GM23338 (cell line): ENCODE data around the gene EPAS1. TPM values are rescaled to one million over a fixed set of nuclear protein-coding genes. Genes with fewer than 3 reads are reported as not detected.

ENCODE experiments used
- ATAC-seq: fragments of 200-7000 bp; cut with Tn5 transposase; 3 replicates; pipeline ENCODE4 v1.9.1; 2020
- DNase-seq: peaks from one replicate; pipeline ENCODE4 v3.0.0-alpha.2; 2015; ENCODE audit warnings: low spot score
- H2AFZ ChIP-seq: fragments of 200-600 bp; sonication (generic); 2 replicates; pipeline ENCODE4 v1.8.0; 2016; ENCODE audit warnings: antibody characterized with exemption, mild to moderate bottlenecking, moderate library complexity
- H3F3A ChIP-seq: fragments of 200-600 bp; sonication (generic); replicated peaks from 2 replicates; pipeline ENCODE4 v1.8.0; 2017; ENCODE audit warnings: antibody characterized with exemption, mixed run types, low read depth
- H3K27ac ChIP-seq: fragments of 200-600 bp; sonication (generic); 2 replicates; pipeline ENCODE4 v1.6.1; 2016; ENCODE audit warnings: low read depth
- H3K27me3 ChIP-seq: fragments of 200-600 bp; sonication (generic); 2 replicates; pipeline ENCODE4 v1.8.0; 2016; ENCODE audit warnings: mild to moderate bottlenecking, mixed run types, moderate library complexity; ENCODE audit not compliant: insufficient read depth
- H3K36me3 ChIP-seq: fragments of 200-600 bp; sonication (generic); 2 replicates; pipeline ENCODE4 v1.8.0; 2016; ENCODE audit warnings: mild to moderate bottlenecking; ENCODE audit not compliant: insufficient read depth
- H3K4me1 ChIP-seq: fragments of 200-600 bp; sonication (generic); 2 replicates; pipeline ENCODE4 v1.8.0; 2016; ENCODE audit warnings: mild to moderate bottlenecking, moderate library complexity; ENCODE audit not compliant: insufficient read depth
- H3K4me2 ChIP-seq: fragments of 200-600 bp; sonication (generic); 2 replicates; pipeline ENCODE4 v1.7.1; 2017; ENCODE audit warnings: mixed run types
- H3K4me3 ChIP-seq: fragments of 200-600 bp; sonication (generic); 2 replicates; pipeline ENCODE4 v1.6.1; 2016; ENCODE audit warnings: mixed run types
- H3K79me2 ChIP-seq: fragments of 200-600 bp; sonication (generic); replicated peaks from 2 replicates; pipeline ENCODE4 v1.8.0; 2017; ENCODE audit warnings: mild to moderate bottlenecking; ENCODE audit not compliant: insufficient read depth
- H3K9me2 ChIP-seq: fragments of 200-600 bp; sonication (generic); 2 replicates; pipeline ENCODE4 v1.8.0; 2017; ENCODE audit not compliant: insufficient read depth
- H4K20me1 ChIP-seq: fragments of 200-600 bp; sonication (generic); replicated peaks from 2 replicates; pipeline ENCODE4 v1.8.0; 2017; ENCODE audit warnings: mild to moderate bottlenecking; ENCODE audit not compliant: insufficient read depth
- H3K27ac Mint-ChIP-seq: 2 replicates; pipeline ENCODE4 v1.8.0; 2020; ENCODE audit warnings: inconsistent platforms, mild to moderate bottlenecking, moderate library complexity, mixed read lengths
- H3K27me3 Mint-ChIP-seq: 3 replicates; pipeline ENCODE4 v1.8.0; 2022; ENCODE audit warnings: low read depth, mild to moderate bottlenecking, moderate library complexity, mixed read lengths, inconsistent platforms; ENCODE audit not compliant: insufficient read depth, poor library complexity
- H3K36me3 Mint-ChIP-seq: 3 replicates; pipeline ENCODE4 v1.8.0; 2021; ENCODE audit warnings: low read depth, mild to moderate bottlenecking, inconsistent platforms, moderate library complexity, mixed read lengths
- H3K4me1 Mint-ChIP-seq: 3 replicates; pipeline ENCODE4 v1.8.0; 2020; ENCODE audit warnings: mild to moderate bottlenecking, inconsistent platforms, mixed read lengths
- H3K4me3 Mint-ChIP-seq: 3 replicates; pipeline ENCODE4 v1.8.0; 2021; ENCODE audit warnings: moderate library complexity, mild to moderate bottlenecking, inconsistent platforms, mixed read lengths
- H3K9me3 Mint-ChIP-seq: 3 replicates; pipeline ENCODE4 v1.8.0; 2020; ENCODE audit warnings: moderate library complexity, mild to moderate bottlenecking, inconsistent platforms, mixed read lengths
- CREB1 ChIP-seq: fragments of 250-450 bp; sonication (Bioruptor Pico); IDR thresholded peaks from 2 replicates; pipeline ENCODE4 v1.5.0; 2020; ENCODE audit warnings: low read depth, mild to moderate bottlenecking, moderate library complexity
- EZH2 ChIP-seq: fragments of 200-600 bp; sonication (generic); IDR thresholded peaks from one replicate; pipeline ENCODE4 v1.8.0; 2017; ENCODE audit warnings: antibody characterized with exemption, mild to moderate bottlenecking, low read depth; ENCODE audit not compliant: unreplicated experiment
- EZH2phosphoT487 ChIP-seq: fragments of 200-600 bp; sonication (generic); IDR thresholded peaks from one replicate; pipeline ENCODE4 v1.8.1; 2018; ENCODE audit warnings: antibody characterized with exemption; ENCODE audit not compliant: unreplicated experiment
- JUNB ChIP-seq: IDR thresholded peaks from one replicate; pipeline ENCODE4 v1.6.1; 2016; ENCODE audit warnings: antibody characterized with exemption; ENCODE audit not compliant: unreplicated experiment
- NANOG ChIP-seq: IDR thresholded peaks from 2 replicates; pipeline ENCODE4 v1.6.1; 2016; ENCODE audit warnings: antibody characterized with exemption, borderline replicate concordance
- POLR2AphosphoS5 ChIP-seq: IDR thresholded peaks from 2 replicates; pipeline ENCODE4 v1.6.1; 2016; ENCODE audit warnings: antibody characterized with exemption, low read depth
- REST ChIP-seq: IDR thresholded peaks from one replicate; pipeline ENCODE4 v1.6.1; 2018; ENCODE audit warnings: antibody characterized with exemption; ENCODE audit not compliant: unreplicated experiment
- STAT1 ChIP-seq: IDR thresholded peaks from one replicate; pipeline ENCODE4 v1.6.1; 2016; ENCODE audit warnings: antibody characterized with exemption; ENCODE audit not compliant: unreplicated experiment
- ZNF114 ChIP-seq: fragments of 250-450 bp; sonication (Bioruptor Pico); IDR thresholded peaks from 2 replicates; pipeline ENCODE4 v1.5.0; 2020; ENCODE audit warnings: mild to moderate bottlenecking, moderate library complexity
- ZNF331 ChIP-seq: fragments of 250-450 bp; sonication (Bioruptor Pico); IDR thresholded peaks from 2 replicates; pipeline ENCODE4 v1.5.0; 2020; ENCODE audit warnings: low read depth, mild to moderate bottlenecking, moderate library complexity
- ZNF462 ChIP-seq: fragments of 250-450 bp; sonication (Bioruptor Pico); IDR thresholded peaks from 2 replicates; pipeline ENCODE4 v1.5.0; 2020; ENCODE audit warnings: mild to moderate bottlenecking, moderate library complexity
- polyA plus RNA-seq: library from polyadenylated mRNA; unstranded; fragments of >200 nt; fragmentation: Nextera tagmentation; extraction: Ambion mirVana; gene quantifications from 2 replicates; pipeline ENCODE4 v1.2.1, GENCODE V29; 2016
- total RNA-seq: library from RNA; depleted of rRNA; stranded (reverse); fragments of >200 nt; shearing (Covaris generic); gene quantifications from 2 replicates; pipeline ENCODE4 v1.2.3, GENCODE V29; 2014
- TF ChIP-seq, protein P1 (sequence below): IDR thresholded peaks from 2 replicates; pipeline ENCODE4 v1.6.1; 2016; ENCODE audit warnings: antibody characterized with exemption
- TF ChIP-seq, protein P2 (sequence below), 2 experiments: fragments of 200-600 bp in 1 of 2; sonication (generic) in 1 of 2; conservative IDR thresholded peaks; 2 replicates each; pipeline versions ENCODE4 v1.5.1 to v1.6.1; 2016 to 2017; ENCODE audit warnings: antibody characterized with exemption in 2 of 2, low read depth in 2 of 2, mild to moderate bottlenecking in 2 of 2, moderate library complexity in 1 of 2

EPAS1 gene
- total and polyA plus RNA-seq, 2 experiments from 2014 or later, result 0.68 to 5.4 TPM

GRCh38 chr2:46381871-46382270 is 84.7 kb downstream of the EPAS1 start:
- no peaks in the 10 kb centered on the region; the same call in 2 of the 3 replicates for H3K4me1 Mint-ChIP-seq
- peaks cover 6% of the 10 kb centered on the region for H3K27me3 Mint-ChIP-seq
- H3K4me3 ChIP-seq, result no peak overlapping the region
- ATAC-seq, result no peak
- no peaks in the 10 kb centered on the region for H3K79me2 ChIP-seq
- H3K36me3 Mint-ChIP-seq, result no peaks in the 10 kb centered on the region
- no peak overlapping the region for H2AFZ ChIP-seq
- no peak overlapping the region for H3K4me3 Mint-ChIP-seq
- TF ChIP-seq, protein P1, sequence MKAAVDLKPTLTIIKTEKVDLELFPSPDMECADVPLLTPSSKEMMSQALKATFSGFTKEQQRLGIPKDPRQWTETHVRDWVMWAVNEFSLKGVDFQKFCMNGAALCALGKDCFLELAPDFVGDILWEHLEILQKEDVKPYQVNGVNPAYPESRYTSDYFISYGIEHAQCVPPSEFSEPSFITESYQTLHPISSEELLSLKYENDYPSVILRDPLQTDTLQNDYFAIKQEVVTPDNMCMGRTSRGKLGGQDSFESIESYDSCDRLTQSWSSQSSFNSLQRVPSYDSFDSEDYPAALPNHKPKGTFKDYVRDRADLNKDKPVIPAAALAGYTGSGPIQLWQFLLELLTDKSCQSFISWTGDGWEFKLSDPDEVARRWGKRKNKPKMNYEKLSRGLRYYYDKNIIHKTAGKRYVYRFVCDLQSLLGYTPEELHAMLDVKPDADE, result no peak
- TF ChIP-seq REST (no peak), STAT1 (no peak), ZNF114 (CRISPR knock-in tag) (no peak), EZH2phosphoT487 (no peak), EZH2 (no peak), POLR2AphosphoS5 (no peak), ZNF462 (no peak), JUNB (no peak), NANOG (no peak), ZNF331 (no peak), CREB1 (no peak)
- TF ChIP-seq, protein P2, sequence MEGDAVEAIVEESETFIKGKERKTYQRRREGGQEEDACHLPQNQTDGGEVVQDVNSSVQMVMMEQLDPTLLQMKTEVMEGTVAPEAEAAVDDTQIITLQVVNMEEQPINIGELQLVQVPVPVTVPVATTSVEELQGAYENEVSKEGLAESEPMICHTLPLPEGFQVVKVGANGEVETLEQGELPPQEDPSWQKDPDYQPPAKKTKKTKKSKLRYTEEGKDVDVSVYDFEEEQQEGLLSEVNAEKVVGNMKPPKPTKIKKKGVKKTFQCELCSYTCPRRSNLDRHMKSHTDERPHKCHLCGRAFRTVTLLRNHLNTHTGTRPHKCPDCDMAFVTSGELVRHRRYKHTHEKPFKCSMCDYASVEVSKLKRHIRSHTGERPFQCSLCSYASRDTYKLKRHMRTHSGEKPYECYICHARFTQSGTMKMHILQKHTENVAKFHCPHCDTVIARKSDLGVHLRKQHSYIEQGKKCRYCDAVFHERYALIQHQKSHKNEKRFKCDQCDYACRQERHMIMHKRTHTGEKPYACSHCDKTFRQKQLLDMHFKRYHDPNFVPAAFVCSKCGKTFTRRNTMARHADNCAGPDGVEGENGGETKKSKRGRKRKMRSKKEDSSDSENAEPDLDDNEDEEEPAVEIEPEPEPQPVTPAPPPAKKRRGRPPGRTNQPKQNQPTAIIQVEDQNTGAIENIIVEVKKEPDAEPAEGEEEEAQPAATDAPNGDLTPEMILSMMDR (conservative IDR thresholded peaks at IDR 0.05; ENCODE audit: low read depth in 2 of 2), result no peak
- no peaks in the 10 kb centered on the region for H3K36me3 ChIP-seq
- no peaks in the 10 kb centered on the region for H3K9me2 ChIP-seq
- H3F3A ChIP-seq, result no peaks in the 10 kb centered on the region
- DNase-seq, result no peak
- no peaks in the 10 kb centered on the region for H3K9me3 Mint-ChIP-seq
- H4K20me1 ChIP-seq, result no peaks in the 10 kb centered on the region
- no peak overlapping the region for H3K4me2 ChIP-seq
- H3K27ac Mint-ChIP-seq, result no peak overlapping the region
- no peaks in the 10 kb centered on the region for H3K27me3 ChIP-seq
- no peak overlapping the region for H3K27ac ChIP-seq
- H3K4me1 ChIP-seq, result no peaks in the 10 kb centered on the region
